ENCODE results near the gene KRCC1.
"Not testable (repeated sequence)": the region's sequence is repeated elsewhere in the genome, so short reads cannot be mapped to it uniquely, and the experiment has no call there.

The KRCC1 gene

DNA sequence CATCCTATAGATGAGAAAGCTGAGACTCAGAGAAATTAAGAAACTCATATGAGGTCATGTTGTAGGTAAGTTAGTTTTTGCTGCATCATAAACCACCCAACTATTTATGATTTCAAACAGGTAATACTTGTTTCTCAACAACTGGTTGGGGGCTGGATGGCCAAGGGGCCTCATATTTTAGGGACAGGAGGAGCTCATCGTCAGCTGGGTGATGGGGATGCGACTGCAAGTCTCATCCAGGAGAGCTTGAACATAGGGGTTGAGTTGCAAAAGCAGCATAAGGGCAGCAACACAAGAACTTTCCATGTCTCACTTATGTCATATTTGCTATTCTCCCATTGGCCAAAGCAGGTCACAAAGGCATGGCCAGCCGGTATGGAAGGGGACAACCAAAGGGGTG, 35.6 kb downstream of the KRCC1 start:
- no peak overlapping the region for H3K4me2 ChIP-seq (ENCODE audit: insufficient read depth, low read length, poor library complexity, severe bottlenecking)
- H3K14ac ChIP-seq (ENCODE audit: low read length) = no peak overlapping the region
- H3K27ac ChIP-seq (replicated peaks; ENCODE audit: low read length) = no peak overlapping the region
- no peak overlapping the region for H2BK15ac ChIP-seq (ENCODE audit: low read length)
- no peak overlapping the region for H3K9ac ChIP-seq (ENCODE audit: low read depth, low read length, poor library complexity)
- H3K18ac ChIP-seq (ENCODE audit: low read length) = no peak overlapping the region
- peaks cover 4 to 18% of the 10 kb centered on the region in 2 donors for H3K4me1 ChIP-seq (ENCODE audit: control insufficient read depth in 2 of 2, insufficient read depth in 1 of 2, low read depth in 1 of 2, low read length in 2 of 2)
- H3K4me3 ChIP-seq (ENCODE audit: low read length in 2 of 2) = no peak overlapping the region
- H2AFZ ChIP-seq (ENCODE audit: low read length) = no peak overlapping the region
- no peak overlapping the region for H4K91ac ChIP-seq (ENCODE audit: low read depth, low read length, poor library complexity)
- H3K9me3 ChIP-seq (replicated peaks in 1 of 2; ENCODE audit: control insufficient read depth in 2 of 2, insufficient read depth in 1 of 2, low read depth in 1 of 2, low read length in 2 of 2) = no peaks in the 10 kb centered on the region
- no CpG with 5 or more reads among the region's 3 CpGs for WGBS, 2 donors (ENCODE audit: extremely low coverage in 2 of 2, insufficient read length in 2 of 2, insufficient replicate concordance in 1 of 2)
- no peaks in the 10 kb centered on the region for H3K36me3 ChIP-seq (replicated peaks in 1 of 2; ENCODE audit: control insufficient read depth in 2 of 2, insufficient read depth in 2 of 2, low read length in 2 of 2)
- no peak overlapping the region for H3K23ac ChIP-seq (ENCODE audit: low read depth, low read length, poor library complexity)
- no peak overlapping the region for H4K8ac ChIP-seq (ENCODE audit: low read depth, low read length)
- no peak overlapping the region for H2BK5ac ChIP-seq (ENCODE audit: low read length)
- H3K4ac ChIP-seq (ENCODE audit: low read length) = no peak overlapping the region
- no peak overlapping the region for H2BK120ac ChIP-seq (ENCODE audit: low read depth, low read length)
- H3K79me1 ChIP-seq (ENCODE audit: low read depth, low read length) = no peaks in the 10 kb centered on the region
- H3K27me3 ChIP-seq (ENCODE audit: control insufficient read depth in 3 of 3, insufficient read depth in 3 of 3, low read depth in 1 of 3, low read length in 3 of 3) = no peaks in the 10 kb centered on the region
- no peak overlapping the region for H2AK5ac ChIP-seq (ENCODE audit: low read depth, low read length)
- H2BK12ac ChIP-seq (ENCODE audit: low read length) = no peak overlapping the region
- DNase-seq (ENCODE audit: low spot score) = no peak

DNA sequence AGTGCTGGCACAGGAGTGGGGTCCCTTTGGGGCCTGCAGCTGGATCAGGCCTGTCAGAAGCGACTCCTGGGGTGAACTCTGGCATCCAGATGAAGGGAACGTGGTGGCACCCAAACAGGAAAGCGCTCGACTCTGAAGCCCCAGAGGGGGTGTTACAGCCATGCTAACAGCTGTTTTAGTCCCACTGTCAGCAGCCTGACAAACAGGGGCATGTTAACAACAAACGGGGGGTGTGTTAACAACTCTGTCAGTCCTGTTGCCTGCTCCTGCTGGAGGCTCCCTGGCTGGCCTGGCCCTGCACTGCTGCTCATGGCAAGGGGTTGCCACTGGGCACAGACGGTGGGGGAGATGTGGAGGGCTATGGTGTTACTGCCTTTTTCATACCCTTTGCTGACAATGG, 36.7 kb downstream of the KRCC1 start:
- H3K27ac ChIP-seq (replicated peaks; ENCODE audit: low read length) = no peak overlapping the region
- H2AFZ ChIP-seq (ENCODE audit: low read length) = peak overlapping the region; percentile 86
- H3K14ac ChIP-seq (ENCODE audit: low read length) = no peak overlapping the region
- no peak overlapping the region for H2BK120ac ChIP-seq (ENCODE audit: low read depth, low read length)
- no peak overlapping the region for H4K8ac ChIP-seq (ENCODE audit: low read depth, low read length)
- no peak overlapping the region for H3K9ac ChIP-seq (ENCODE audit: low read depth, low read length, poor library complexity)
- H3K23ac ChIP-seq (ENCODE audit: low read depth, low read length, poor library complexity) = no peak overlapping the region
- H2BK5ac ChIP-seq (ENCODE audit: low read length) = no peak overlapping the region
- H3K4me3 ChIP-seq (ENCODE audit: low read length in 2 of 2) = no peak overlapping the region
- peaks cover 4 to 18% of the 10 kb centered on the region in 2 donors for H3K4me1 ChIP-seq (ENCODE audit: control insufficient read depth in 2 of 2, insufficient read depth in 1 of 2, low read depth in 1 of 2, low read length in 2 of 2)
- H3K27me3 ChIP-seq (ENCODE audit: control insufficient read depth in 3 of 3, insufficient read depth in 3 of 3, low read depth in 1 of 3, low read length in 3 of 3) = no peaks in the 10 kb centered on the region
- no peaks in the 10 kb centered on the region for H3K9me3 ChIP-seq (replicated peaks in 1 of 2; ENCODE audit: control insufficient read depth in 2 of 2, insufficient read depth in 1 of 2, low read depth in 1 of 2, low read length in 2 of 2)
- DNase-seq (ENCODE audit: low spot score) = no peak
- H2BK12ac ChIP-seq (ENCODE audit: low read length) = no peak overlapping the region
- H3K4ac ChIP-seq (ENCODE audit: low read length) = no peak overlapping the region
- no peak overlapping the region for H3K4me2 ChIP-seq (ENCODE audit: insufficient read depth, low read length, poor library complexity, severe bottlenecking)
- WGBS, 2 donors (ENCODE audit: extremely low coverage in 2 of 2, insufficient read length in 2 of 2, insufficient replicate concordance in 1 of 2) = no CpG with 5 or more reads among the region's 6 CpGs
- H4K91ac ChIP-seq (ENCODE audit: low read depth, low read length, poor library complexity) = no peak overlapping the region
- H3K36me3 ChIP-seq (replicated peaks in 1 of 2; ENCODE audit: control insufficient read depth in 2 of 2, insufficient read depth in 2 of 2, low read length in 2 of 2) = no peaks in the 10 kb centered on the region
- no peak overlapping the region for H2AK5ac ChIP-seq (ENCODE audit: low read depth, low read length)
- H3K18ac ChIP-seq (ENCODE audit: low read length) = no peak overlapping the region
- H3K79me1 ChIP-seq (ENCODE audit: low read depth, low read length) = no peaks in the 10 kb centered on the region
- H2BK15ac ChIP-seq (ENCODE audit: low read length) = no peak overlapping the region

DNA sequence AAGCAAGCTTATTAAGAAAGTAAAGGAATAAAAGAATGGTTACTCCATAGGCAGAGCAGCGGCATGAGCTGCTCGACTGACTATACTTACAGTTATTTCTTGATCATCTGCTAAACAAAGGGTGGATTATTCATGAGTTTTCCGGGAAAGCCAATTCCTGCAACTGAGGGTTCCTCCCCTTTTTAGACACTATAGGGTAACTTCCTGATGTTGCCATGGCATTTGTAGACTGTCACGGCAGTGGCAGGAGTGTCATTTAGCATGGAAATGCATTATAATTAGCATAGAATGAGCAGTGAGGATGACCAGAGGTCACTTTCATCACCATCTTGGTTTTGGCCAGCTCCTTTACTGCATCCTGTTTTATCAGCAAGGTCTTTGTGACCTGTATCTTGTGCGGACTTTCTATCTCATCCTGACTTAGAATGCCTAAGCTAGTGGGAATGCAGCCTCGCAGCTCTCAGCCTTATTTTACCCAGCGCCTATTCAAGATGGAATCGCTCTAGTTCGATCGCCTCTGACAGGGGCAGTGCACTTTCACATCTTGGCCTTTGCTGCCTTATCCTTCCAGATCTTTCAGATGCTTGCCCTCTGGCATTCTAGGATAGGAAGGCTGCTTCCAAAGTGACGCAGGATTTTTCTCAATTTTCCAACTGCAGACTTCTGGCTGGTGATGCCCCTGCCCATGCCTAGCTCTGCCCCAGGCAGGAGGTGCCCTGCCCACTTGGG, 37.3 kb downstream of the KRCC1 start:
- H2AK5ac ChIP-seq (ENCODE audit: low read depth, low read length); H3K36me3 ChIP-seq (replicated peaks in 1 of 2; ENCODE audit: control insufficient read depth in 2 of 2, insufficient read depth in 2 of 2, low read length in 2 of 2); H3K23ac ChIP-seq (ENCODE audit: low read depth, low read length, poor library complexity); H2BK5ac ChIP-seq (ENCODE audit: low read length); H2BK12ac ChIP-seq (ENCODE audit: low read length); H2BK120ac ChIP-seq (ENCODE audit: low read depth, low read length); H3K9ac ChIP-seq (ENCODE audit: low read depth, low read length, poor library complexity); H3K14ac ChIP-seq (ENCODE audit: low read length); H3K4ac ChIP-seq (ENCODE audit: low read length); H2BK15ac ChIP-seq (ENCODE audit: low read length); H4K8ac ChIP-seq (ENCODE audit: low read depth, low read length); H3K4me2 ChIP-seq (ENCODE audit: insufficient read depth, low read length, poor library complexity, severe bottlenecking); H4K91ac ChIP-seq (ENCODE audit: low read depth, low read length, poor library complexity); DNase-seq (ENCODE audit: low spot score); H3K18ac ChIP-seq (ENCODE audit: low read length); H3K79me1 ChIP-seq (ENCODE audit: low read depth, low read length); H3K9me3 ChIP-seq (replicated peaks in 1 of 2; ENCODE audit: control insufficient read depth in 2 of 2, insufficient read depth in 1 of 2, low read depth in 1 of 2, low read length in 2 of 2); H3K27me3 ChIP-seq (ENCODE audit: control insufficient read depth in 3 of 3, insufficient read depth in 3 of 3, low read depth in 1 of 3, low read length in 3 of 3); H3K27ac ChIP-seq (replicated peaks; ENCODE audit: low read length): not testable (repeated sequence)
- H2AFZ ChIP-seq (ENCODE audit: low read length) = peak overlapping the region; percentile 86
- no CpG with 5 or more reads among the region's 11 CpGs for WGBS, 2 donors (ENCODE audit: extremely low coverage in 2 of 2, insufficient read length in 2 of 2, insufficient replicate concordance in 1 of 2)
- H3K4me1 ChIP-seq (ENCODE audit: control insufficient read depth in 2 of 2, insufficient read depth in 1 of 2, low read depth in 1 of 2, low read length in 2 of 2) = peaks cover 4 to 18% of the 10 kb centered on the region in 2 donors
- peak overlapping the region in 1 of 2 donors; percentile 18 for H3K4me3 ChIP-seq (ENCODE audit: low read length in 2 of 2)

DNA sequence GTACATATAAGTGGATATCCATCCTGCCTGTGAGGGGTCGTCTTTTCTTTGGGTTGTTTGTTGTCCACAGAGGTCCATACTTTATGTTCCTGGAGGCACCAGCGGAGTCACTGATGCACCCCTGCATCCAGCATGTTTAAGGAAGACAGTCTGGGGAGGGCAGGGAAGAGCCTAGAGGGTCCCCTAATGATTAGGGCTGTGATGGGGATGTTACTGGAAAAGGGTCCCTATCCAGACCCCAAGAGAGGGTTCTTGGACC, 37.9 kb downstream of the KRCC1 start:
- H3K36me3 ChIP-seq (replicated peaks in 1 of 2; ENCODE audit: control insufficient read depth in 2 of 2, insufficient read depth in 2 of 2, low read length in 2 of 2); H3K4me2 ChIP-seq (ENCODE audit: insufficient read depth, low read length, poor library complexity, severe bottlenecking); H3K79me1 ChIP-seq (ENCODE audit: low read depth, low read length); H4K91ac ChIP-seq (ENCODE audit: low read depth, low read length, poor library complexity); H3K27me3 ChIP-seq (ENCODE audit: control insufficient read depth in 3 of 3, insufficient read depth in 3 of 3, low read depth in 1 of 3, low read length in 3 of 3); H2BK5ac ChIP-seq (ENCODE audit: low read length); H3K23ac ChIP-seq (ENCODE audit: low read depth, low read length, poor library complexity); DNase-seq (ENCODE audit: low spot score); H3K18ac ChIP-seq (ENCODE audit: low read length); H2BK120ac ChIP-seq (ENCODE audit: low read depth, low read length); H3K14ac ChIP-seq (ENCODE audit: low read length); H3K9me3 ChIP-seq (replicated peaks in 1 of 2; ENCODE audit: control insufficient read depth in 2 of 2, insufficient read depth in 1 of 2, low read depth in 1 of 2, low read length in 2 of 2); H2BK12ac ChIP-seq (ENCODE audit: low read length); H2BK15ac ChIP-seq (ENCODE audit: low read length); H3K27ac ChIP-seq (replicated peaks; ENCODE audit: low read length); H4K8ac ChIP-seq (ENCODE audit: low read depth, low read length); H2AK5ac ChIP-seq (ENCODE audit: low read depth, low read length); H3K4ac ChIP-seq (ENCODE audit: low read length); H3K9ac ChIP-seq (ENCODE audit: low read depth, low read length, poor library complexity): not testable (repeated sequence)
- WGBS, 2 donors (ENCODE audit: extremely low coverage in 2 of 2, insufficient read length in 2 of 2, insufficient replicate concordance in 1 of 2) = no CpG with 5 or more reads among the region's 2 CpGs
- H3K4me3 ChIP-seq (ENCODE audit: low read length in 2 of 2) = peak overlapping the region in 1 of 2 donors; percentile 59
- peak overlapping the region; percentile 86 for H2AFZ ChIP-seq (ENCODE audit: low read length)
- peaks cover 4 to 18% of the 10 kb centered on the region in 2 donors for H3K4me1 ChIP-seq (ENCODE audit: control insufficient read depth in 2 of 2, insufficient read depth in 1 of 2, low read depth in 1 of 2, low read length in 2 of 2)

All from neuronal stem cell (in vitro differentiated cells).